GM12878 (cell line): ENCODE measurements around the gene WDR43. TPM values are rescaled to one million over a fixed set of nuclear protein-coding genes. Genes with fewer than 3 reads are reported as not detected.

Experiments
- ATAC-seq: fragments of 200-7000 bp; cut with Tn5 transposase; 3 replicates; pipeline ENCODE4 v1.9.1; 2020; ENCODE audit warnings: mild to moderate bottlenecking, moderate library complexity
- BruUV-seq: library from RNA; stranded (reverse); fragments of 400-500 nt; replicated peaks from 2 replicates; lab custom pipeline; 2021; lab: Mats Ljungman, UMichigan
- CTCF ChIA-PET: fragments of 300-600 bp; sonication (Branson Sonifier 250); formaldehyde crosslinking; extraction: SDS; loops from one replicate; lab custom pipeline; 2021; ENCODE audit warnings: inconsistent platforms; lab: Yijun Ruan, JAX
- POLR2A ChIA-PET: fragments of 350-600 bp; formaldehyde crosslinking; extraction: SDS; loops from one replicate; lab custom pipeline; 2021; ENCODE audit warnings: inconsistent platforms; lab: Charles Lee
- RAD21 ChIA-PET: fragments of 300-600 bp; sonication (Branson Sonifier 250); formaldehyde crosslinking; loops from one replicate; lab custom pipeline; 2023; ENCODE audit warnings: antibody characterized with exemption; ENCODE audit not compliant: unreplicated experiment; lab: Charles Lee
- SMC1A ChIA-PET: fragments of 300-600 bp; sonication (Branson Sonifier 250); formaldehyde crosslinking; loops from one replicate; lab custom pipeline; 2023; ENCODE audit not compliant: unreplicated experiment, uncharacterized antibody; lab: Charles Lee
- DNase-seq: peaks from one replicate; pipeline ENCODE4 v3.0.0-alpha.2; 2011; ENCODE audit warnings: low read depth, low spot score
- FAIRE-seq: peaks from 3 replicates; lab custom pipeline; 2011; peaks lifted over from hg19 to GRCh38; lab: Jason Lieb, UNC
- H2AFZ ChIP-seq: 2 replicates; pipeline ENCODE4 v1.6.0; 2011; ENCODE audit warnings: low read depth, low read length, control low read depth; ENCODE audit not compliant: control insufficient read depth
- H3K27ac ChIP-seq: 2 replicates; pipeline ENCODE4 v1.5.1; 2011; ENCODE audit warnings: control low read depth; ENCODE audit not compliant: control insufficient read depth, insufficient read depth
- H3K27me3 ChIP-seq, 2 experiments: replicated peaks in 1 of 2; 2 replicates each; pipeline versions ENCODE4 v1.6.0 to v1.6.1; 2011; ENCODE audit warnings: low read length in 1 of 2; ENCODE audit not compliant: control insufficient read depth in 2 of 2, insufficient read depth in 2 of 2
- H3K36me3 ChIP-seq, 2 experiments: 2 replicates each; pipeline ENCODE4 v1.5.1; 2011; ENCODE audit warnings: low read length in 1 of 2; ENCODE audit not compliant: control insufficient read depth in 2 of 2, insufficient read depth in 2 of 2
- H3K4me1 ChIP-seq: 2 replicates; pipeline ENCODE4 v1.6.1; 2011; ENCODE audit warnings: mild to moderate bottlenecking, low read length, moderate library complexity, mixed read lengths; ENCODE audit not compliant: control insufficient read depth, insufficient read depth
- H3K4me2 ChIP-seq: 2 replicates; pipeline ENCODE4 v1.6.0; 2011; ENCODE audit warnings: control low read depth; ENCODE audit not compliant: control insufficient read depth, insufficient read depth
- H3K4me3 ChIP-seq: fragments of 200-600 bp; sonication (generic); 2 replicates; pipeline ENCODE4 v1.5.1; 2016
- H3K79me2 ChIP-seq: 2 replicates; pipeline ENCODE4 v1.6.0; 2011; ENCODE audit warnings: low read length; ENCODE audit not compliant: control insufficient read depth, insufficient read depth
- H3K9ac ChIP-seq: 2 replicates; pipeline ENCODE4 v1.8.0; 2011; ENCODE audit warnings: low read length, control low read depth, mixed read lengths; ENCODE audit not compliant: control insufficient read depth, insufficient read depth
- H3K9me3 ChIP-seq: replicated peaks from 3 replicates; pipeline ENCODE4 v1.5.1; 2011; ENCODE audit warnings: mild to moderate bottlenecking, low read length; ENCODE audit not compliant: control insufficient read depth, insufficient read depth
- H4K20me1 ChIP-seq: 2 replicates; pipeline ENCODE4 v1.6.0; 2011; ENCODE audit not compliant: control insufficient read depth, insufficient read depth
- BACH1 ChIP-seq: fragments of 450-650 bp; IDR thresholded peaks from 2 replicates; pipeline ENCODE4 v1.6.1; 2017; ENCODE audit warnings: mild to moderate bottlenecking, borderline replicate concordance
- BCL3 ChIP-seq: IDR thresholded peaks from 2 replicates; pipeline ENCODE4 v1.6.1; 2011; ENCODE audit warnings: borderline replicate concordance, low read depth, mild to moderate bottlenecking, moderate library complexity, low read length; ENCODE audit not compliant: insufficient read depth, poor library complexity, severe bottlenecking
- CUX1 ChIP-seq: IDR thresholded peaks from 2 replicates; pipeline ENCODE4 v1.6.1; 2012; ENCODE audit warnings: improper control_type of control experiment, low read depth, low read length; ENCODE audit not compliant: insufficient replicate concordance
- ETV6 ChIP-seq, 2 experiments: fragments of 450-650 bp in 1 of 2; IDR thresholded peaks in 1 of 2; conservative IDR thresholded peaks in 1 of 2; 2 replicates each; pipeline ENCODE4 v1.6.1; 2014; ENCODE audit warnings: antibody characterized with exemption in 1 of 2, borderline replicate concordance in 1 of 2, low read depth in 1 of 2, mild to moderate bottlenecking in 1 of 2, moderate library complexity in 1 of 2
- MTA2 ChIP-seq: fragments of 450-650 bp; IDR thresholded peaks from 2 replicates; pipeline ENCODE4 v1.6.1; 2016; ENCODE audit warnings: low read depth, mild to moderate bottlenecking, moderate library complexity
- SIX5 ChIP-seq: IDR thresholded peaks from 2 replicates; pipeline ENCODE4 v1.6.1; 2011; ENCODE audit warnings: mild to moderate bottlenecking, low read depth, low read length, moderate library complexity; ENCODE audit not compliant: severe bottlenecking
- ZBED1 ChIP-seq: IDR thresholded peaks from 2 replicates; pipeline ENCODE4 v1.6.1; 2016; ENCODE audit warnings: borderline replicate concordance
- WGBS: methylation state at CpG from one replicate; pipeline ENCODE4 v1.1.6; 2016; ENCODE audit warnings: low lambda C conversion rate; ENCODE audit not compliant: insufficient replicate concordance, insufficient coverage; ENCODE audit errors: missing lambda C conversion rate; 5-methylcytosine and 5-hydroxymethylcytosine counted together
- in situ Hi-C: fragments of 300-500 bp; cut with MboI; formaldehyde crosslinking; loops from 9 replicates; pipeline ENCODE4 v1.14.3; 2018; ENCODE audit warnings: mixed read lengths
- intact Hi-C: fragments of 100-400 bp; cut with micrococcal nuclease; formaldehyde crosslinking; loops from one replicate; pipeline ENCODE4 v1.14.2; 2022; ENCODE audit not compliant: unreplicated experiment
- polyA plus RNA-seq, 11 experiments: library from polyadenylated mRNA; depleted of rRNA in 4 of 11; unstranded in 6 of 11; stranded (reverse) in 5 of 11; fragments of >200 nt; fragmentation: Nextera tagmentation in 4 of 11; fragmentation: Illumina TruSeq in 1 of 11; extraction: Ambion mirVana in 4 of 11; extraction: Trizol in 1 of 11; gene quantifications; 1 replicate in 1 of 11; 2 replicates in 10 of 11; pipeline versions ENCODE4 v1.2.1 to v1.2.3, GENCODE V29; 2011 to 2016; ENCODE audit warnings: inconsistent platforms in 2 of 11, missing spikeins in 2 of 11, low read depth in 1 of 11
- total RNA-seq, 4 experiments: library from RNA; depleted of rRNA in 3 of 4; stranded (reverse); fragments of >200 nt in 3 of 4; fragmentation: Illumina TruSeq in 1 of 4; extraction: Trizol in 1 of 4; gene quantifications; 2 replicates each; pipeline versions ENCODE4 v1.2.1 to v1.2.3, GENCODE V29; 2013 to 2021

Gene WDR43
- total and polyA plus RNA-seq, 10 of the 15 experiments (the other 5 are each of a cell fraction or from before 2014, with no cell fraction given) = 39.3 to 153 (median 81.9) TPM

- TF ChIP-seq CUX1 = no peak
- TF ChIP-seq SIX5 = no peak
- TF ChIP-seq BCL3 = no peak
- no peak for TF ChIP-seq MTA2
- TF ChIP-seq, all 136 proteins: peak for 0
These were observed 3.6 kb downstream of the WDR43 start (continued) for GRCh38 chr2:28898048-28898447.

GRCh38 chr2:28901202-28901601, 6.7 kb downstream of the WDR43 start:
- no peaks in the 10 kb centered on the region for H3K4me1 ChIP-seq
- H3K4me3 ChIP-seq = no peak overlapping the region
- intact Hi-C loops = no loop called here
- H3K79me2 ChIP-seq = peaks cover 94% of the 10 kb centered on the region
- H3K27ac ChIP-seq = no peak overlapping the region
- H3K9me3 ChIP-seq = no peaks in the 10 kb centered on the region
- ChIA-PET POLR2A (no interaction called here), SMC1A (interaction anchor here (1.3 kb wide), 1 partner anchor 12 kb away, joined by 4 read pairs; no protein-coding TSS in a partner anchor), RAD21 (interaction anchor here (1.6 kb wide), 1 partner anchor 307 kb away, joined by 5 read pairs; no protein-coding TSS in a partner anchor), CTCF (interaction anchor here (1.0 to 1.4 kb wide), 3 partner anchors 9 to 307 kb away, joined by 3 to 5 read pairs (median 4); no protein-coding TSS in a partner anchor)
- ATAC-seq (peak; percentile 24; the same call in 1 of the 3 replicates), FAIRE-seq (no peak), DNase-seq (no peak)
- H3K9ac ChIP-seq = no peak overlapping the region
- in situ Hi-C loops = no loop called here
- TF ChIP-seq BACH1 (no peak), ETV6 (conservative IDR thresholded peaks at IDR 0.05 in 1 of 2, IDR thresholded peaks at IDR 0.05 in 1 of 2; ENCODE audit: borderline replicate concordance in 1 of 2, low read depth in 1 of 2) (no peak), ZBED1 (no peak)
- WGBS = 50% methylated on average over 2 of the region's 2 CpGs
- H2AFZ ChIP-seq = no peak overlapping the region
- H3K27me3 ChIP-seq = no peaks in the 10 kb centered on the region
- peaks cover 9 to 13% of the 10 kb centered on the region in 2 experiments for H3K36me3 ChIP-seq
- H3K4me2 ChIP-seq = peak overlapping the region; percentile 24; the same call in 1 of the 2 replicates
- no TSS peak for BruUV-seq
- no peaks in the 10 kb centered on the region for H4K20me1 ChIP-seq
